LNCaP clone FGC (cell line): ENCODE results near the gene C17orf100.

ENCODE experiments used
- DNase-seq: peaks from one replicate; pipeline ENCODE4 v3.0.0-alpha.2; 2011; ENCODE audit warnings: low read depth
- H3K4me3 ChIP-seq: 2 replicates; pipeline ENCODE4 v1.5.1; 2011; ENCODE audit warnings: mild to moderate bottlenecking, low read depth, low read length, control low read depth
- CTCF ChIP-seq: IDR thresholded peaks from 2 replicates; pipeline ENCODE4 v1.5.1; 2012; ENCODE audit warnings: mild to moderate bottlenecking; ENCODE audit not compliant: control insufficient read depth, insufficient read depth; ENCODE audit errors: extremely low read depth

C17orf100 gene

DNA sequence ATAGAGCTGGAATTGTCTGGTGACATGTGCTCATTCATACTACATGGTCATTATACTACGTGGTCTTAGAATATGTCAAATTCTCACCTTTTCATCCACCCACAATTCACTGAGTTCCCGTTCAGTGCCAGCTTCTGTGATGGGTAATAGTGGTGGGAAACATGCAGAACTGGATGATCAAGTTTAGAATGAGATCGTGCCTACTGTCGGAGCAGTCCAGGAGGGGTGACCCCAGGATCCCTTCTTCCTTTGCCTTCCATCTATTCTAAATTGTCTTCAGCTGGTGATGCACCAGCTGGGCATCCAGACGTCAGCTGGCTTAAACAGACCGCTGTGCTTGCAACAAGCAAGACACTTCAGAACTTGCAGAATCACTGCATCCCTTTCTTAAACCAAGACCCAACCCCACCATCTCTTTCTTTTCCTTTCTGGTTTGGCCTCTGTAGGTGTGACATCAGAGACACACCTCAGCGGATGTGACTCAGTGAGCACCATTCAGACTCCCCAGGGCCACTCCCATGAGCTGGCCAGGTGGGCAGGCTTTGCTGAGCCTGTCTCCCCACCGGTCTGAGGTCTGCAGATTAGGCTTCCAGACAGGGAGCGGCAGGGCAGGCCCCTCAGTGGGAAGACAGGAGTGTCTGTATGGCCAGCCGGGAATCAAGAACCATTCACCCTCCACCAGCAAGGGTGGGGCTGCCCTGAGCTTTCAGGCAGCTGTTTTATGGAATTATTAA lies 18.1 kb downstream of the C17orf100 start:
- H3K4me3 ChIP-seq: no peak overlapping the region
- DNase-seq: no peak
- TF ChIP-seq CTCF: no peak

DNA sequence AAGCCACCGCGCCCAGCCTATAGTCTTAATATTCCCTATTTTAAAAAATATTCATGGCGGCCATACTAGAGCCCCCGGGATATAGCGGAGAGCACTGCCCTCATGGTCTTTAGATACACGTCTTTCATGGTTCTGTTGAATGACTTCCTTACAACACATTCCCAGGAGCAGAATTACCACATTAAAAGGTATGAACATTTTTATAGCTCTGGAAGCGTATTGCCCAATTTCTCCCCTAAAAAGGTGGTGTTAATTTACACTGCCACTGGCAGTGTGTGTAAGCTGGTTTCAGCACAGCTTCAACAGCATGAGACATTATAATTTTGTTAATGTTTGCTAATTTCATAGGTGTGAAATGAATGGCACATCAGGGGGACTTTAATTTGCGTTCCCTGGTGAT lies 19.0 kb downstream of the C17orf100 start:
- H3K4me3 ChIP-seq: no peak overlapping the region
- no peak for TF ChIP-seq CTCF
- no peak for DNase-seq

GRCh38 chr17:6670999-6671398 lies 19.4 kb downstream of the C17orf100 start:
- TF ChIP-seq CTCF: no peak
- DNase-seq: no peak
- no peak overlapping the region for H3K4me3 ChIP-seq

DNA sequence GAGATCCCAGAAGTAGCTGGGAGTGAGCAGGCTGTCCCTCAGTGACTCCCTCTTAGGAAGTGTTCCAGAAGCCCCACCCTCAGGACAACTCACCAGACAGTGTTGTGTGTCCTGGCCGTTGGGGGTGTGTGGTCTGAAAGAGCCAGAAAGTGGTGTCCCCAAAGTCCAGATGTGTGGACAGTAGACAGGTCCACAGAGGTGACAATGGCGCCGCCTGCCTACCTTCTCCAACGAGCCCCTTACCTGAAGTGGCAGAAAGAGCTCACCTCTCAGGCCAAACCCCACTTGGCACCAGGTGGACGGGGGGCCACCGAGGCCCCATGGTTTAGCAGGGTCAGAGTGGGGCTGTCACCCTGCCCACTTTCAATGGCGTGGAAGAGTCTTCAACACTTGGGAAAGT lies 19.9 kb downstream of the C17orf100 start:
- DNase-seq: no peak
- no peak for TF ChIP-seq CTCF
- H3K4me3 ChIP-seq: no peak overlapping the region

GRCh38 chr17:6674586-6674985 lies 23.0 kb downstream of the C17orf100 start:
- TF ChIP-seq CTCF: no peak
- H3K4me3 ChIP-seq: no peak overlapping the region
- DNase-seq: no peak

GRCh38 chr17:6675201-6675825 lies 23.8 kb downstream of the C17orf100 start:
- H3K4me3 ChIP-seq: no peak overlapping the region
- TF ChIP-seq CTCF: no peak
- DNase-seq: no peak

DNA sequence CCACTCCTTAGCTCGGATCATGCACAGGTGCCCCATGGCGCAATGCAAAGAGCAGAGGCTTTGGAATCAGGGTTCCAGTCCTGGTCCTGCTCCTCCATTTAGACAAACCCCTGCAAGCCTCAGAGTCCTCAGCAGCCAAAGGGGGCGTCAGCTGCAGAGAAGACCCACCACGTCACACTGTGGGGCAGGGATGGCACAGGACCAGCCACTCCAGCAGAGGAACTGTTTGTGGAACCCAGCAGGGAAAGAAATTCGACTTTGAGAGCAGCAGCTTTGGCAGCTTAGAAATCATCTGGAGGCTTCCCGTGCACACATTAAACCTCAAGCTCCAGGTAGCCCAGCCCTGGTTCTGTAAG lies 25.2 kb downstream of the C17orf100 start:
- DNase-seq: no peak
- TF ChIP-seq CTCF: no peak
- no peak overlapping the region for H3K4me3 ChIP-seq
